Stimulated activated CD8-positive, alpha-beta memory T cell treated with anti-CD3 and anti-CD28 coated beads, Interleukin-2, amount 100 ng/mL, for 48 hours (primary cell): ENCODE data around the gene NENF.

Source experiments
- DNase-seq, 2 donors: peaks; one replicate each; pipeline ENCODE4 v3.0.0-alpha.2; 2020; ENCODE audit warnings: low read depth in 2 of 2

The NENF gene

GRCh38 chr1:212431644-212432043 is 1.1 kb upstream of the NENF start:
- DNase-seq = no peak

DNA sequence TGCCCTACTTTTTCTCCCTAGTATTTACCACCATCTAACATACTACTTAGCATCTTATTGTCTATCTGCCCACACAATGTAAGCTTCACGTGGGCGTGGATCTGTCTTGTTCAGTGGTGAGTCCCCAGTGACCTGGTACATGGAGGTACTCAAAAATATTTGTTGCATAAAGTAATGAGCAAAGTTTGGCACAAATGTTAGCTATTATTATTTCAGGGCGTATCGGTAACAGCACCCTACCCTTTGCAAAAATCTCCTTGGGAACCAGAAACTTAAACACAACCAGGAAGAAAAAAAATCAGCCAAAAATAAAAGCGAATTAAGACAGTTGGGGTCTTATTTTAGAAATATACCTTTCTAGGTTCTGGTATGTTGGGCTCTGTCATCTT is 454 bp upstream of the NENF start:
- DNase-seq = no peak

DNA sequence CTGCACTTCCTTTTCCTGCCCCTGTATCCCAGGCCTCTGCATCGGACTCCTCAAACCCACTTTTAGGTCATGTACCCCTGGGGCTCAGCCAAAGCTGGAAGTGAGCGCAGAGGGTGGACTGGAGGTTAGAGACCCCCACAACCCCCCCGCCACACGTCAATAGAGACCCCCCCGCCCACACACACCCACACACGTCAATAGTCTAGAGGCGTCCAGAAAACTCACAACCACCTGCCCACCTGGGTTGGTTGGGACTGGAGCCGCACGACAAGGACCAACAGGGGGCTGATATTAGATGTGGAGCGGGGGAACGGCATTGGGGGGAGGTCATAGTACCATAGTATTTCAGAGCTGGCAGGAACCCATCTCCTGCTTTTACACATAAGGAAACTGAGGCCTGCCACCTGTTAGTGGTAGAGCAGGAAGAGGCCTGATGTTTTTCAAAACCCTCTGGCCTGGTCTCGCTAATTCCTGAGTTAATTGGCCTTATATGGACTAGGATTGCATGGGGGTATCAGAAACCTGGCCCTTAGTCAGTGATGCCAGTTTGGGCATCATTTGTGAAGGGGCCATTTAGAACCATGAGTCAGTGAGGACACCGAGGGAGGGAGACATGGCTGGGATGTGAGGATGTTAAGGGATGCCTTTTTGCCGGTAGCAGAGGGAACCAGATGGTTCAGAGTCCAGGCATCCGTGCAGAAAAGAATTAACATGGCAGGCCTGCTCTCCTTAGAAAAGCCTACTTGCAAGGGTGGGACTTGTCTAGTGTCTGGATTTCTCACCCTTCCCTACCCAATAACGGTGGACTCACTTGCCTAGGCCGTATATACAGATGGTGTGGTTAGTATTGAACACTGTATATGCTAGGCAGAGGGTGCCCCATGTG is 1.1 kb downstream of the NENF start:
- no peak for DNase-seq

GRCh38 chr1:212434992-212435391 is 2.3 kb downstream of the NENF start:
- no peak for DNase-seq

GRCh38 chr1:212437179-212437798 is 4.6 kb downstream of the NENF start:
- DNase-seq = no peak

- no peak for DNase-seq
Observed at GRCh38 chr1:212438831-212439237, 6.1 kb downstream of the NENF start.

GRCh38 chr1:212440419-212440818 is 7.7 kb downstream of the NENF start:
- no peak for DNase-seq

DNA sequence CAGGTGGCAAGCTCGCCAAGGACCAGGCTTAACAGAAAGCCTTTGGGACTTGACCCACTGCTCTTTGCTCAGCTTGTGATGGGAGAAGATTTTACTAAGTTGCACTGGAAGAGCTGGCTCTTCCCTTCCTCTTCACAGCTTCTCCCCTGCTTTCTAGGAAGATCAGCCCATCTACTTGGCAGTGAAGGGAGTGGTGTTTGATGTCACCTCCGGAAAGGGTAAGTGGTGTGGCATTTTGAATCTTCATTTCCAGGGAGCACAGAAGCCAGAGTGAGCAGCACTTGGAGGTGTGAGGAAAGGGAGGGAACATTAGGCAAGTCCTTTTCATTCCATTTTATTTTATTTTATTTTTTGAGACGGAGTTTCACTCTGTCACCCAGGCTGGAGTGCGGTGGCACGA is 9.7 kb downstream of the NENF start:
- no peak for DNase-seq

- no peak for DNase-seq
Observed at GRCh38 chr1:212446333-212446732, 13.6 kb downstream of the NENF start.

GRCh38 chr1:212447478-212447877 is 14.8 kb downstream of the NENF start:
- no peak for DNase-seq

DNA sequence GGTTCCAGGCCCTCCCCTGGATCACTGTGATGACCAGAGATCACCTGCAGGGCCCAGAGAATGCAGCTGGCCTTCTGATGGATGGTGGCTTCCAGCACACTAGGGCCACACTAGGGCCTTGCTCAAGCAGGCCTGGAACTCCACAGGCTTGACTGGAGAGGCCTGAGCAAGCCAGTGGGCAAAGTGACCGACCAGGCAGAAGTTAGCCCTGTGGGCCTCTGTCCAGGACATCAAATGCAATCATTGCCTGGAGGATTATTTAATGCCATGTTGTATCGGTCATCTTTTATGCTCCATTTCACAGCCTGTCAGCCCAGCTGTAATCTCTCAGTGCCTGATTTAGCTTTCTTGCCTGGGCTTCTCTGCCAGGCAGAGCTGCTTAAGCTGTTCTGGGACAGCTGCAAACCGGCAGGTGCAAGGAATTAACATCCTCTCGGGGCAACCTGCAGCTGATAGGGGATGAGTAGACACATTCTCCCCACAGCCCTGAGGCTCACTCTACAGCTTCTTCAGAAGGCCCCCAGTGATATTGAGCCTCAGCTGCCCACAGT is 17.7 kb downstream of the NENF start:
- DNase-seq = no peak

- DNase-seq = no peak
Observed at GRCh38 chr1:212451416-212452322, 18.9 kb downstream of the NENF start.

DNA sequence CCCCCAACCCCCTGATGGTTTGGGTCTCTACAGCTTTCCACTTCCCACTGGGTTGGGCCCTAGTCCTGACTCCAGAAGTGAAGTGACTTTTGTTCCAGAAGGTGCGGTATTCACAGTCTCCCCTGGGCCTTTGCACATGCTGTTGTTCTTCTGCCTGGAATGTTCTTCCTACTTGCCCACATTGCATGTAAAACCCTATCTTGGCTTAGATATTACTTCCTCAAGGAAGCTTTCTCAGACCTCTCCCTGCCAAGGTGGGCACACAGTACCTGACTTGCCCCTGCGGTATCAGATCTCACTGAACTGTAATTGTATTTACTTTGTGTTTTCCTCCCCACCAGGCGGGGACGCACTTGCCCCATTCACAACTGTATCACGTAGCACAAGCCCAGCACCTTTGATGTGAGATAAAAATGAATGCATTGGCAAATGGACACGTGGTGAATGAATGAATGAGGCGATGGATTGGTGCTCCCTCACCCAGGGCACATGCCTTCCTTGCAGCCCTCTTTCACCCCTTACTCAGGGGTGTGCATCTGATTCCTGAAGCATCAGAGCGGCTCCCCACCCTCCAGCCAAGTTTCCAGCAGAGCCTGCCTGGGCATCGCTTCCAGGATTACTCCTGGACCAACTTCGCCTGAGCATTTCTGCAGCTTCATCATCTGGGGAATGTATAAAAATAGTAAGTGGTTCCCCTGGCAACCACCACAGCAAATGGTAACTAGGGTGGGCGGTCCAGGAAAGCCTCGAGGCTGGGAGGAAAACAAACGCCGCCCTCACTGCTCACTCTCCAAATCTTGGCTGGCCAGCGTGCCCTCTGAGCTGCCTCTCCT is 19.8 kb downstream of the NENF start:
- DNase-seq = no peak

DNA sequence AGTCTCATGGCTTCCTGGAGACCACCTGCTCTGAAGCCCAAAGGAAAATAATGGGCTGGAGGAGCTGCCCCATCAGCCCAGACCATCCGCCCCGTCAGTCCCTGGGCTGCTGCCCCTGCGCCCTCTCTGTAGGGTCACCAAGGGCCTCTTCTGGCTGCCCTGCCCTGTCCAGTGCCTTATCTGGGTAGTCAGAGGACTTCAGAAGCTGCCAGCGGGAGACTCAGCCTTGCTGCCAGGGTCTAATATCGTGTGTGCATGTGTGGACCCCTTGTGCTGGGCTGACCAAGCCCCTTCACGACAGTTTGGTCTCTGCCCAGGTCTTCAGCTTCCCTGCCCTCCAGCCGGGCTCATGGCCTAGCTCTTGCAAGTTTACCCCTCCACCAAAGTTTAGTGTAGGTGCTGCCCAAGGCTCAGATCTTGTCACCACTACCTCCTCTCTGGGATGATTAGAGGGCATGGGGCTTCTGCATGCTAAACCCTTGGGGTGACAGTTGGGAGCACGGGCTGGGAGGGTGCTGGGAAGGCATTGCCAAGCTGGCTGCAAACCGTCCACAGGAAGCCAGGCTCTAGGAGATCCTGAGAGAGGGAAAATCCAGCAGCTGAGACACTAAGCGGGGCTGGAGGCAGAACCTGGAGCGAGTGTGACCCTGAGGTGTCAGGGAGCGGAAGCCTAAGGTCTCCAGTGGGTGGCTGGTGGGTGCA is 20.6 kb downstream of the NENF start:
- DNase-seq = no peak

- no peak for DNase-seq
Observed at GRCh38 chr1:212454741-212455140, 22.0 kb downstream of the NENF start.

GRCh38 chr1:212455401-212455800 is 22.7 kb downstream of the NENF start:
- no peak for DNase-seq

DNA sequence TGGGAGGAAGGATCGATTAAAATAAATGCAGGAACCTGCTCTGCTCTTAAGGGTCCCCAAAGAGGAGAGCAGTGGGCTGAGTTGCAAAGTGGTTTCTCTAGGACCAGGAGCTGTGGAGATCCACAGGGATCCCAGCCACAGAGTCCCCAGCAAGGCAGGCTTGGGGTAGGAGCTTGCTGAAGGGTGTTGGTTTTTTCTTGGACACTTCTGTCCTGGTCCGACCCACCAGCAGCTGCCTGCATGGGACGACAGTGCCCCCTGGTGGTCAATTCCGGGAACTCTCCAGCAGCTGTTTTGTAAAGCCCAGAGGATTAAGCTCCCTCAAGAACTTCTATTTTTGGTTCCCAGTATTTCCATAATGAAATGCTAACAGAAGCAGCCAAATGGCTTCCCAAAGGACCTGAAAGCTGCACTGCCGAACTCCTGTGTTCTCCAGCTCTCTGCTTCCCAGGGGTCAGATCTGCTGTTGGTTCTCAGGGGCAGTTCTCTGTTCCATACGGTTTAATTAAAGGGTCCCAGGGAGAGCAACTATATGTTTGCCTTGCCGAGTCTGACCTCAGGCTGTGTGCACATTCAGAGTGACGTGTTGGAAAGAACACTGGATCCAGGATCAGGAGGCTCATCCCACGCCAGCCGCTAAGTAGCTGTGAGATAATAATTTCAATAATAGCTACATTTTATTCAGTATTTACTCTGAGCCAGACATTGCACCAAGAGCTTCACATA is 23.2 kb downstream of the NENF start:
- peak; percentile 76 to 77 for DNase-seq

- peak in 1 of 2 donors; percentile 53 for DNase-seq
Observed at GRCh38 chr1:212457740-212458338, 25.1 kb downstream of the NENF start.

DNA sequence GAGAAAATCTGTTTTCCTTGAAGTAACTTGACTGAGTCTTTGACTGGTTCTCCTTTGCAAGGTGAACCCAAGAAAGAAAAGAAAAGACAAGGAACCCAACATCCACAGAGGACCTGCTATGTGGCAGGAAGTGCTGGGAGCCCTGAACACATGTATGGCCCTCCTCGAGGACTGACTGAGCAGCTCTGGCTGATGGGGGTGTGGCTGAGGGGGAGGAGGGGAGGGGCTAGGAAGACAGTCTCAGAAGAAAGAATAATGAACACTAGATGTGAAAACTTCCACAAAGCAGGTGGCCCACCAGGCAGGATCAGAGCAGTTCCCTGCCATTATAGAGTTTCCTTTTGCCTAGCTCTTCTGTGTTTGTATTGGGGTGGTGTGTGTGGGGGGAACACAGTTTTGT is 26.1 kb downstream of the NENF start:
- DNase-seq = no peak
